GM12878 (cell line): ENCODE data around the gene TBC1D8. TPM values are rescaled to one million over a fixed set of nuclear protein-coding genes. Genes with fewer than 3 reads are reported as not detected.

ENCODE experiments used
- ATAC-seq: fragments of 200-7000 bp; cut with Tn5 transposase; 3 replicates; pipeline ENCODE4 v1.9.1; 2020; ENCODE audit warnings: mild to moderate bottlenecking, moderate library complexity
- BruUV-seq: library from RNA; stranded (reverse); fragments of 400-500 nt; replicated peaks from 2 replicates; lab custom pipeline; 2021; lab: Mats Ljungman, UMichigan
- CTCF ChIA-PET: fragments of 300-600 bp; sonication (Branson Sonifier 250); formaldehyde crosslinking; extraction: SDS; loops from one replicate; lab custom pipeline; 2021; ENCODE audit warnings: inconsistent platforms; lab: Yijun Ruan, JAX
- POLR2A ChIA-PET: fragments of 350-600 bp; formaldehyde crosslinking; extraction: SDS; loops from one replicate; lab custom pipeline; 2021; ENCODE audit warnings: inconsistent platforms; lab: Charles Lee
- RAD21 ChIA-PET: fragments of 300-600 bp; sonication (Branson Sonifier 250); formaldehyde crosslinking; loops from one replicate; lab custom pipeline; 2023; ENCODE audit warnings: antibody characterized with exemption; ENCODE audit not compliant: unreplicated experiment; lab: Charles Lee
- SMC1A ChIA-PET: fragments of 300-600 bp; sonication (Branson Sonifier 250); formaldehyde crosslinking; loops from one replicate; lab custom pipeline; 2023; ENCODE audit not compliant: unreplicated experiment, uncharacterized antibody; lab: Charles Lee
- DNase-seq: peaks from one replicate; pipeline ENCODE4 v3.0.0-alpha.2; 2011; ENCODE audit warnings: low read depth, low spot score
- FAIRE-seq: peaks from 3 replicates; lab custom pipeline; 2011; peaks lifted over from hg19 to GRCh38; lab: Jason Lieb, UNC
- H2AFZ ChIP-seq: 2 replicates; pipeline ENCODE4 v1.6.0; 2011; ENCODE audit warnings: low read depth, low read length, control low read depth; ENCODE audit not compliant: control insufficient read depth
- H3K27ac ChIP-seq: 2 replicates; pipeline ENCODE4 v1.5.1; 2011; ENCODE audit warnings: control low read depth; ENCODE audit not compliant: control insufficient read depth, insufficient read depth
- H3K27me3 ChIP-seq, 2 experiments: replicated peaks in 1 of 2; 2 replicates each; pipeline versions ENCODE4 v1.6.0 to v1.6.1; 2011; ENCODE audit warnings: low read length in 1 of 2; ENCODE audit not compliant: control insufficient read depth in 2 of 2, insufficient read depth in 2 of 2
- H3K36me3 ChIP-seq, 2 experiments: 2 replicates each; pipeline ENCODE4 v1.5.1; 2011; ENCODE audit warnings: low read length in 1 of 2; ENCODE audit not compliant: control insufficient read depth in 2 of 2, insufficient read depth in 2 of 2
- H3K4me1 ChIP-seq: 2 replicates; pipeline ENCODE4 v1.6.1; 2011; ENCODE audit warnings: mild to moderate bottlenecking, low read length, moderate library complexity, mixed read lengths; ENCODE audit not compliant: control insufficient read depth, insufficient read depth
- H3K4me2 ChIP-seq: 2 replicates; pipeline ENCODE4 v1.6.0; 2011; ENCODE audit warnings: control low read depth; ENCODE audit not compliant: control insufficient read depth, insufficient read depth
- H3K4me3 ChIP-seq: fragments of 200-600 bp; sonication (generic); 2 replicates; pipeline ENCODE4 v1.5.1; 2016
- H3K79me2 ChIP-seq: 2 replicates; pipeline ENCODE4 v1.6.0; 2011; ENCODE audit warnings: low read length; ENCODE audit not compliant: control insufficient read depth, insufficient read depth
- H3K9ac ChIP-seq: 2 replicates; pipeline ENCODE4 v1.8.0; 2011; ENCODE audit warnings: low read length, control low read depth, mixed read lengths; ENCODE audit not compliant: control insufficient read depth, insufficient read depth
- H3K9me3 ChIP-seq: replicated peaks from 3 replicates; pipeline ENCODE4 v1.5.1; 2011; ENCODE audit warnings: mild to moderate bottlenecking, low read length; ENCODE audit not compliant: control insufficient read depth, insufficient read depth
- H4K20me1 ChIP-seq: 2 replicates; pipeline ENCODE4 v1.6.0; 2011; ENCODE audit not compliant: control insufficient read depth, insufficient read depth
- BRCA1 ChIP-seq: IDR thresholded peaks from 2 replicates; pipeline ENCODE4 v1.6.1; 2011; ENCODE audit warnings: low read depth, low read length, improper control_type of control experiment
- MTA2 ChIP-seq: fragments of 450-650 bp; IDR thresholded peaks from 2 replicates; pipeline ENCODE4 v1.6.1; 2016; ENCODE audit warnings: low read depth, mild to moderate bottlenecking, moderate library complexity
- NKRF ChIP-seq: fragments of 450-650 bp; conservative IDR thresholded peaks from 2 replicates; pipeline ENCODE4 v1.6.1; 2017; ENCODE audit warnings: mild to moderate bottlenecking, moderate library complexity
- PBX3 ChIP-seq: IDR thresholded peaks from 2 replicates; pipeline ENCODE4 v1.6.1; 2011; ENCODE audit warnings: mild to moderate bottlenecking, low read depth, low read length, moderate library complexity; ENCODE audit not compliant: insufficient replicate concordance
- RELA ChIP-seq: fragments of 450-650 bp; IDR thresholded peaks from 2 replicates; pipeline ENCODE4 v1.8.0; 2014; ENCODE audit warnings: borderline replicate concordance; ENCODE audit not compliant: partially characterized antibody
- SREBF1 ChIP-seq: IDR thresholded peaks from 2 replicates; pipeline ENCODE4 v1.6.1; 2012; ENCODE audit warnings: mild to moderate bottlenecking, low read length
- TCF3 ChIP-seq: IDR thresholded peaks from 2 replicates; pipeline ENCODE4 v1.6.1; 2012; ENCODE audit warnings: low read depth, mild to moderate bottlenecking, low read length, borderline replicate concordance; ENCODE audit not compliant: insufficient read depth
- YY1 ChIP-seq: IDR thresholded peaks from 2 replicates; pipeline ENCODE4 v1.6.1; 2011; ENCODE audit warnings: low read depth, mild to moderate bottlenecking, low read length
- WGBS: methylation state at CpG from one replicate; pipeline ENCODE4 v1.1.6; 2016; ENCODE audit warnings: low lambda C conversion rate; ENCODE audit not compliant: insufficient replicate concordance, insufficient coverage; ENCODE audit errors: missing lambda C conversion rate; 5-methylcytosine and 5-hydroxymethylcytosine counted together
- in situ Hi-C: fragments of 300-500 bp; cut with MboI; formaldehyde crosslinking; loops from 9 replicates; pipeline ENCODE4 v1.14.3; 2018; ENCODE audit warnings: mixed read lengths
- intact Hi-C: fragments of 100-400 bp; cut with micrococcal nuclease; formaldehyde crosslinking; loops from one replicate; pipeline ENCODE4 v1.14.2; 2022; ENCODE audit not compliant: unreplicated experiment
- polyA plus RNA-seq, 11 experiments: library from polyadenylated mRNA; depleted of rRNA in 4 of 11; unstranded in 6 of 11; stranded (reverse) in 5 of 11; fragments of >200 nt; fragmentation: Nextera tagmentation in 4 of 11; fragmentation: Illumina TruSeq in 1 of 11; extraction: Ambion mirVana in 4 of 11; extraction: Trizol in 1 of 11; gene quantifications; 1 replicate in 1 of 11; 2 replicates in 10 of 11; pipeline versions ENCODE4 v1.2.1 to v1.2.3, GENCODE V29; 2011 to 2016; ENCODE audit warnings: inconsistent platforms in 2 of 11, missing spikeins in 2 of 11, low read depth in 1 of 11
- total RNA-seq, 4 experiments: library from RNA; depleted of rRNA in 3 of 4; stranded (reverse); fragments of >200 nt in 3 of 4; fragmentation: Illumina TruSeq in 1 of 4; extraction: Trizol in 1 of 4; gene quantifications; 2 replicates each; pipeline versions ENCODE4 v1.2.1 to v1.2.3, GENCODE V29; 2013 to 2021

The TBC1D8 gene
- total and polyA plus RNA-seq, 10 of the 15 experiments (the other 5 are each of a cell fraction or from before 2014, with no cell fraction given): 0.80 to 4.9 (median 4.4) TPM

GRCh38 chr2:101048756-101049155 lies 102.4 kb downstream of the TBC1D8 start (continued):
- TF ChIP-seq PBX3 (no peak), SREBF1 (no peak), RELA (no peak)

- 92% methylated on average over 6 of the region's 6 CpGs for WGBS
- no peaks in the 10 kb centered on the region for H3K36me3 ChIP-seq
- H4K20me1 ChIP-seq: no peaks in the 10 kb centered on the region
- ATAC-seq (no peak), DNase-seq (no peak), FAIRE-seq (no peak)
- BruUV-seq: no TSS peak
- H3K9ac ChIP-seq: no peak overlapping the region
- no peak overlapping the region for H3K4me3 ChIP-seq
- ChIA-PET CTCF (interaction anchor here (0.5 to 1.8 kb wide), 2 partner anchors 11 to 62 kb away, joined by 4 to 10 read pairs; no protein-coding TSS in a partner anchor), RAD21 (interaction anchor here (0.5 to 1.3 kb wide), 2 partner anchors 16 to 832 kb away, joined by 3 read pairs; no protein-coding TSS in a partner anchor), POLR2A (no interaction called here), SMC1A (no interaction called here)
- H3K27ac ChIP-seq: no peak overlapping the region
- H3K9me3 ChIP-seq: no peaks in the 10 kb centered on the region; the same call in 2 of the 3 replicates
- H3K79me2 ChIP-seq: no peaks in the 10 kb centered on the region
- in situ Hi-C loops: no loop called here
- no peak for TF ChIP-seq MTA2
- TF ChIP-seq BRCA1: no peak
- TF ChIP-seq YY1: no peak
- TF ChIP-seq NKRF: no peak
- no peak for TF ChIP-seq TCF3
- no peaks in the 10 kb centered on the region for H3K27me3 ChIP-seq
- no peak overlapping the region for H3K4me2 ChIP-seq
- H2AFZ ChIP-seq: no peak overlapping the region
- peaks cover 25% of the 10 kb centered on the region for H3K4me1 ChIP-seq
- intact Hi-C loops: no loop called here
These were observed 103.4 kb downstream of the TBC1D8 start for GRCh38 chr2:101047774-101048173.
